Body of pancreas (tissue), 4 donors: ENCODE results near the gene STIL.
"Not testable (repeated sequence)": the region's sequence is repeated elsewhere in the genome, so short reads cannot be mapped to it uniquely, and the experiment has no call there.

Source experiments
- POLR2A ChIP-seq, 3 donors: fragments of 450-650 bp; IDR thresholded peaks; one replicate each; pipeline ENCODE4 v1.6.1; 2016; ENCODE audit warnings: antibody characterized with exemption in 3 of 3, mild to moderate bottlenecking in 2 of 3
- TF ChIP-seq, protein P1 (sequence below), 7 experiments: fragments of 450-650 bp in 4 of 7; fragments of 200-600 bp in 3 of 7; sonication (generic) in 3 of 7; IDR thresholded peaks; one replicate each; pipeline ENCODE4 v1.5.1; 2016 to 2019; ENCODE audit warnings: antibody characterized with exemption in 7 of 7

DNA sequence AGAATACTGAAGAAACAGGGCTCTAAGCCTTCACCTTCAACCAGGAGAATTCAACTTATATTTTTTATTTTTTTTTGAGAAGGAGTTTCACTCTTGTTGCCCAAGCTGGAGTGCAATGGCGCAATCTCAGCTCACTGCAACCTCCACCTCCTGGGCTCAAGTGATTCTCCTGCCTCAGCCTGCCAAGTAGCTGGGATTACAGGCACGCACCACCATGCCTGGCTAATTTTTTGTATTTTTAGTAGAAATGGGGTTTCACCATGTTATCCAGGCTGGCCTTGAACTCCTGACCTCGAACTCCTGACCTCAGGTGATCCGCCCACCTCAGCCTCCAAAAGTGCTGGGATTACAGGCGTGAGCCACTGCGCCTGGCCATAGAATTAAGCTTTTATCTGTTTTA, 19.1 kb downstream of the STIL start:
- TF ChIP-seq POLR2A (IDR thresholded peaks at IDR 0.05): not testable (repeated sequence)
- TF ChIP-seq, protein P1, sequence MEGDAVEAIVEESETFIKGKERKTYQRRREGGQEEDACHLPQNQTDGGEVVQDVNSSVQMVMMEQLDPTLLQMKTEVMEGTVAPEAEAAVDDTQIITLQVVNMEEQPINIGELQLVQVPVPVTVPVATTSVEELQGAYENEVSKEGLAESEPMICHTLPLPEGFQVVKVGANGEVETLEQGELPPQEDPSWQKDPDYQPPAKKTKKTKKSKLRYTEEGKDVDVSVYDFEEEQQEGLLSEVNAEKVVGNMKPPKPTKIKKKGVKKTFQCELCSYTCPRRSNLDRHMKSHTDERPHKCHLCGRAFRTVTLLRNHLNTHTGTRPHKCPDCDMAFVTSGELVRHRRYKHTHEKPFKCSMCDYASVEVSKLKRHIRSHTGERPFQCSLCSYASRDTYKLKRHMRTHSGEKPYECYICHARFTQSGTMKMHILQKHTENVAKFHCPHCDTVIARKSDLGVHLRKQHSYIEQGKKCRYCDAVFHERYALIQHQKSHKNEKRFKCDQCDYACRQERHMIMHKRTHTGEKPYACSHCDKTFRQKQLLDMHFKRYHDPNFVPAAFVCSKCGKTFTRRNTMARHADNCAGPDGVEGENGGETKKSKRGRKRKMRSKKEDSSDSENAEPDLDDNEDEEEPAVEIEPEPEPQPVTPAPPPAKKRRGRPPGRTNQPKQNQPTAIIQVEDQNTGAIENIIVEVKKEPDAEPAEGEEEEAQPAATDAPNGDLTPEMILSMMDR (IDR thresholded peaks at IDR 0.05): not testable (repeated sequence)
